HuH-7.5 (cell line): ENCODE measurements around the gene CCDC170.

Experiments used
- DNase-seq: peaks from one replicate; pipeline ENCODE4 v3.0.0; 2011; ENCODE audit warnings: low spot score

CCDC170 gene

DNA sequence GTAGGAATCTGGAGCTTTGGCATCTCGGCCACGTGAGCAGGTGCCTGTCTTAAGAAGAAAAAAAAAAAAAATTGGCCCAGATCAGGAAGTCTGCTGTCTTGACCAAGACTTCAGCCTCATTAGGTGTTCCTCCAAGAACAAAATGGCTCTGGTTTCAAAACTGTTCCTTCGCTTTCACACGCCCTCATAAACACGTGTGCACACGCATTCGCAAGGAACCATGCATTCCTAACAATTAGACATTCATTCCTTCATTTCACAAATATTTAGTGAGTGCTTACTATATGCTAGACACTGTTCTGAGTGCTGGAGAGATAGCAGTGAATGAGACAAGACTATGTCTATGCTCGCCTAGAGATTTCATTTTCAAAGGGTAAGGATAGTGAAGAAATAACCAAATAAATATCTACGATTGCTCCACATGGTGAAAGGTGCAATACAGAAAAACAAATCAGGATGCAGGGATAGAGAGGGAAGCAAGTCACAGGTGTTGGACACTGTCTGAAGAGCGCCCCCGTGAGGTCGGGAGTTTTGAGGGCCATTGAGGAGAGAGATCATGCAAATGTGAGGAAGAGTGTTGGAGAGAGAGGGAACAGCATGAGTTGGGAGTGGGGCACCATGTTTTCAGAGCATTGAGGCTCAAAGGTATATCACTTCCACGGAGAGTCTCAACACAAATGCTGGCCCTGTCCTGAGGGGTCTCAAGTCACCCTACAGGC, 53.3 kb downstream of the CCDC170 start:
- DNase-seq: no peak

DNA sequence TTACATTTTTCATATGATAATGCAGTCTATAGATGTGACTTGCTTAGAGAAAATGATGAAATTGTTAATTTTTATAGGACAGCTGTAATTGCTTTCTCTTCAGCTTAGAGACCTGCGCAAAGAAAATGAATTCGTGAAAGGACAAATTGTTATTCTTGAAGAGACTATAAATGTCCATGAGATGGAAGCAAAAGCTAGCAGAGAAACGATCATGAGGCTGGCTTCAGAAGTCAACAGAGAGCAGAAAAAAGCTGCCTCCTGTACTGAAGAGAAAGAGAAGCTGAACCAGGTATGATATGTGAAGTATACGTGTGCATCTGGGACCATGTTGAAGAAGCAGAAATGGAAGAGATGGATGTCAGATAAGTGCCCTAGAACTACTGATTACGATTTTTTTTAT, 54.4 kb downstream of the CCDC170 start:
- no peak for DNase-seq

DNA sequence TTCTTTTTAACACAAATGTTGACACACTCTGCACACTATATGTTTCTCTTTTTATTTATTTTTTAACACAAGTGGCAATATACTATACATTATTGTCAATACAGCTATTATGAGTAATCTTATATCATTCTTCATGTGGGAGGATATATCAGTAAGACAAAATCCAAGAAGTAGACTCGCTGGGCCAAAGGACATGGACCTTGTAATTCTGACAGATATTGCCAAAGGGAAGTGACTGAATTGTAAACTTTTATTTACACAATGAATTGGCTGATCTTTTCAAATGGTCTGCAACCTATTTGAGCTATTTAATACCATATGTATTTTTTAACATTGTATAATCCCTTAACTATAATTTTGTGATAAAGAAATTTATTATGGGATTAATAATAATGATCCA, 56.0 kb downstream of the CCDC170 start:
- no peak for DNase-seq

- no peak for DNase-seq
These were observed 56.8 kb downstream of the CCDC170 start for GRCh38 chr6:151550618-151551017.

DNA sequence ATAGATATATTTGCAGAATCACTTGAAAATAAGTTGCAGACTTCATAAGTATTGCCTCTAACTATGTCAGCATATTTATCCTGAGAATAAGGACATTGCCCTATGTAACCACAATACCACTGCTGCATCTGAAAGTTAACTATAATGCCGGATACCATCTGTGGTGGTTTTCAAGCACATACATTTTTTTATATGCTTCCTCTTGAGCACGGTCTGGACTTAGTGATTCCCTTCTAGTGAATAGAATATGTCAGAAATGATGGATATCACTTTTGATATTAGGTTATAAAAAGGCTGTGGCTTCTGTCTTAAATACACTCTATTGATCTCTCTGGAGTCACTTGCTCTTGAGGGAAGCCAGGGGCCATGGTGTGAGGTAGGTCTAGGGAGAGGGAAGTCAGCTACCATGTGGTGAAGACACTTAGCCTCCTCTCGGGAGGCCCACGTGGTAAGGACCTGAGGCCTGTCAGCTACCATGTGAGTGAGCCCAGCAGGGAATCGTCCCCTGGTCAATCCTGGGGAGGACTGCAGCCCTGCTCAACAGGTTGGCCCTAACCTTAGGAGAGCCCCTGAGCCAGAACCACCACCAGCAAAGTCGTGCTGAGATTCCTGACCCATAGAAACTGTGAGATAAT, 57.5 kb downstream of the CCDC170 start:
- no peak for DNase-seq

- DNase-seq: no peak
These were observed 59.8 kb downstream of the CCDC170 start for GRCh38 chr6:151553416-151554165.

GRCh38 chr6:151561238-151561637, 67.4 kb downstream of the CCDC170 start:
- no peak for DNase-seq

GRCh38 chr6:151564654-151565053, 70.8 kb downstream of the CCDC170 start:
- no peak for DNase-seq

GRCh38 chr6:151565940-151566339, 72.1 kb downstream of the CCDC170 start:
- DNase-seq: no peak

DNA sequence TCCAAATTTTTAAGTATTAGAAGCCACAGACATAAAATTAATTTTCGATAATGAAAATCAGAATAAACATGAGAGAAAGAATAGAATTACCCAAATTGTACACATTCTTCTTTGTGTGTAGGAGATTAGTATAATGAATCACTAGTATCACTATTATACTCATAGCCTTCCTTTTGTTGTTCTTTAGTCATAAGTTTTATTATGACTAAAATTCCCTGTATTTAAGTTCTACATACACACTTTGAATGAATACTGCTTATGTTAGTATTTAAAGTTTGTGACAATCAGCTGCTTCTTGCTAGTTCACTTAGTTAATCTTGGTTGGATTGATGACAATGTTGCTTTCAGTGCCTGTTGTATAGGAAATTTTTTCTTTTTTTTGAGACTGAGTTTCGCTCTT, 72.7 kb downstream of the CCDC170 start:
- no peak for DNase-seq

DNA sequence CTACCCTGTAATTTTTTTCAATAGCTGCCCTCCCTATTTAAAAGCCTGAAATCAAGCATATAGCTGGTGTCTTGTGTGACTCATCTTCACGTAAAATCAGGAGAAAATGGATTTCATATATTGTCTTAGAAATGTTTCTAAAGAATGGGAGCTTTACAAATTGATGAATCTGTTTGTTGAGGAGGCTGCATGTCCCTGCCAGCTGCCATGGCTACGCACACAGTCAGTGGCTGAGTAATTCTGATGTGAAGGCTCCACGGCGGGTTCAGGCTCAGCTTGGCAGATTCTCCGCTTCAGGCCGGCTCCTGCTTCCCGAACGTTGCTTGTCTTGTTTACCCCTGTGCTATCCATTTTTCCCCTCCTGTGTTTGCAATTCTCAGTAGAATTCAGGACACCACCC, 82.8 kb downstream of the CCDC170 start:
- DNase-seq: no peak

GRCh38 chr6:151577257-151577656, 83.4 kb downstream of the CCDC170 start:
- no peak for DNase-seq

DNA sequence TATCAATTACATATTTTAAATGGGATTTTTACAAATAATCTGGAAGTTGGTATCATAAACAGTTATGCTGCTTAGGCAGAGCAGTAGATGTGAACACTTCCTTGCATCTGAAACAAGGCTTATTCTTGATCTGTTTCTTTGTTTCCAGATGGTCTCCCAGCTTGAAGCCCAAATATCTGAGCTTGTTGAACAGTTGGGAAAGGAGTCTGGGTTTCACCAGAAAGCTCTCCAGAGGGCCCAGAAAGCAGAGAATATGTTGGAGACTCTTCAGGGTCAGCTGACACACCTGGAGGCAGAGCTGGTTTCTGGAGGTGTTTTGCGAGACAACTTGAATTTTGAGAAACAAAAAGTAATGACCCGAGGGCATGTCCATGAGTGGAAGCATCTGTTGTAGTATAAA, 91.9 kb downstream of the CCDC170 start:
- DNase-seq: no peak

DNA sequence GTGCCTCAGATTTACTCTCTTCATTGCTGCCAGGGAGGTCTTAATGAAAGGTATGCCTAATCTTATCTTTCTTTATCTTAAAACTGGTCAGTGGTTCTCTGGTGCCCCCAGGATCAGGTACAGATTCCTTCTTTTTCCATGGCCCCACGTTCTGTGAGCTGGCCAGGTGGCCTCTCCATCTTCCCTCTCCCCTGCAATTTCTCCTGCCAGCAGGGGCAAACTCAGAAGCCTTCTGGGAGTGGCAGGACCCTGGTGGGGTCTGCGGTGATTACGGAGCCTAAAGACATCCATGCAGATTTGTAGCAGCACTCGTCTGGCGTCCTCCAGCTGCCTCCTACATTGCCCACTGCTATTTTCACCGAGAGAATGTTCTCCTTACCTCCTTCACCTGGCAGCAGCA, 95.8 kb downstream of the CCDC170 start:
- DNase-seq: no peak

DNA sequence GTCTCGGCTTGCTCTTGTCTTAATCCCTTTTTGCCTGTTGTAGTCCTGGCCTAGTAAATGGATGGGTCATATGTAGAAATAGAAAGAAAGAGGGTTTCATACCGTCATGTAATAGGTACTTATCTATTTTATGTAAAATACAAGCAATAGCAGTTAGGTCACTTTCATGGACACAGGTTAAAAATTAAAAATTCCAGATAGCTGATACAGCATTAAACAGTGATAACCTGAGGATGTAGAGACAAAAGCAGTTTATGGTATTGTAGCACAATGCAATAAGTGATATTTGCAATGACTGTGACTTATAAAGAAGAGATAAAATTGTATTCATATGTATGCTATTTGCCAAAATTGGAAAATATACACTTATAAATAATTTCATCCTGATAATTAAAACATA, 96.9 kb downstream of the CCDC170 start:
- DNase-seq: no peak

DNA sequence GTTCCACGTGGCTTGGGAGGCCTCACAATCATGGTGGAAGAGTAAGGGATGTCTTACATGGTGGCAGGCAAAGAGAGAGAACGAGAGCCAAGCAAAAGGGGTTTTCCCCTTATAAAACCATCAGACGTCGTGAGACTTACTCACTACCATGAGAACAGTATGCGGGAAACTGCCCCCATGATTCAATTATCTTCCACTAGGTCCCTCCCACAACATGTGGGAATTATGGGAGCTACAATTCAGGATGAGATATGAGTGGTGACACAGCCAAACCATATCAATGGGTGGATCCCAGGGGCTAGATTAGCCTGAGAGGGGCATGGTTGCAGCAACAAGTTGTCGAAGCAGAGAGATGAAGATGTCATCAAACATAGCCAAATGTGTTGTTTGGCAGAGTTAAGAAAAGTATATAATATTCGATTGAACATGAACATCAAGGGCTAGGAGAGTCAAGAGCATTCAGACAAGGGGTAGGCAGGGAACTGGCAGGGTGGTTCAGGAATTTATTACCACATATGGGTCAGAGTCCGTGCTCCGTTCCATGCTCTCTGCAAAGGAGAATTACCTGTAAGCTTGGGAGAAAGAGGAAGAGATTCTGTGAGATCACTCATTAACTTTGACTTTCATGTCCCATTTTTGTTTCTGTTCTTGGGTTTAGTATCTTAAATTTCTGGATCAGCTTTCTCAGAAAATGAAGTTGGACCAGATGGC, 98.8 kb downstream of the CCDC170 start:
- peak; percentile 15 for DNase-seq

DNA sequence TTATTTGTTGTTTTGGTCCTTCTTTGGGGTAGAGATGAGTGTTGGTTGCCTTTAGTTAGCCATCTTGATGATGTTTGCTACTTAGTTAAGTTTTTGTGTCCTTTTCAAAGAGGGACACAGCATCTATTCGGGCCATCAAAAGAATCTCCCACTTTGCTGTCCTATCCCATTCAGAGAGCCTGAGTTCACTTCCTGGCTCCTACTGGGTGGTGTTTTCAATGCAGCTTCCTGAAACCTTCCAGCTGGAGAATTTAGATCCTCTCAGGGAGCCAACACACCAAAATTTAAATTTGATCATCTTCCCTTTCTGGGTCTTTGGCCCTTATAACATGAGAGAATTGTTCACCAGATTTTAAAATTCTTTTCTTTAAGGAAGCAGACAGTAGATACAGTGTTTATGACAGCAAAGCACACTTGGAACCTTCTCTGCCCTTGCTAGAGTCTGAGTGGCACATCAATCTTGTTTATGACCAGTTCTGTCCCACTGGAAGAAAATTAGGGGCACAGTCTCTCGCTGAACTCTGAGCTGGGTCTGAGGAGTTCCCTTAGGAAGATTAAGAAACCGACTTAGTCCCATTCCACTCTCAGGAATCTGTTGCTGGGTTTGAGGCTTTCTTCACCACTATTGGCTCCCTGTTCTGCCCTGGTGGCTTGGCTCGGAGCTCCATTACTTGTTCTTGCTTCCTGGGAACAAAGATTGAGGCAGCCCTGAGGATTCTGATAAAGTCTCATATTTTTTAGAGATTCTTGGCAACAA, 115.5 kb downstream of the CCDC170 start:
- DNase-seq: no peak

DNA sequence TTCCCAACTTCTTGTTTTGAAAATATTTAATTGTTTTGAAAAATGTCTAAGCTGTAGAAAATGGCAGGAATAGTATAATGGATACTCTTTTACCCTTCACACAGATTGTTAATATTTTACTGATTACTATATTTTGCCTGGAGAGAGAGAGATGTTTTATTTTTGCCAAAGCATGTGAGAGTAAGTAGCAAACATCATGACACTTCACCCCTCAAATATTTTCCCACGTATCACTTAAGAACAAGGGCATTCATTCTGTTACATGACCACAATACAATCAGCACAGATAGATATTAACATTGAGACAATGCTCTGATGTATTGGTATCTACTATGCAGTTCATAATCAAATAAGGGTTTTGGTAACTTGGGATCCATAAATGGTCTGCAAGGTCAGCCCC, 116.5 kb downstream of the CCDC170 start:
- DNase-seq: no peak

DNA sequence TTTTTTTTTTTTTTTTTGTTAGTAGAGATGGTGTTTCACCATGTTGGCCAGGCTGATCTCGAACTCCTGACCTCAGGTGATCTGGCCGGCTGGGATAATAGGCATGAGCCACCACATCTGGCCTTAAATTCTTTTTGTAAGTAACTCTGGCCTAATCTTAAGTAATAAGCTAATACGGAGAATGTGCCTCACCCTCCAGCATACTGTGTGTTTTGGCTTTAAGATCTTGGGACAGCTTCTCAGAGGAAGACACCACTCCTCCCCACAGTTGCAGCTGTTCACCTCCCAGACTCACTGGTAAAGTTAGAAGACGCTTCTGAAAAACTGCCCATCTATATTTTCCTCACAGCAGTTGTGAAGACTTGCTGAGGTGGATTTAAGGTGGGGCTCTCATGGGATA, 120.8 kb downstream of the CCDC170 start:
- no peak for DNase-seq

- no peak for DNase-seq
These were observed 122.3 kb downstream of the CCDC170 start for GRCh38 chr6:151616091-151616513.

DNA sequence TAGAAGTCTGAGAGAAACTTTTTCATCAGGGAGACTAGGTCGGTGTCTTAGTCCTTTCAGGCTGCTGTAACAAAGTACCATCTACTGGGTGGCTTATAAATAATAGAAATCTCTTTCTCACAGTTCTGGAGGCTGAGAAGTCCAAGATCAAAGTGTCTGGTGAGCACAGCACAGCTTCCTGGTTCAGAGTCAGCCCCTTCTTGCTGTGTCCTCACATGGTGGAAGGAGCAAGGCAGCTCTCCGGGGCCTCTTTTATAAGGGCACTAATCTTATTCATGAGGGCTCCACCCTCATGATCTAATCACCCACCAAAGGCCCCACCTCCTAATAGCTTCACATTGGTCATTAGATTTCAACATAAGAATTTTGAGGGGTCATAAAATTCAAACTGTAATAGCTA, 122.8 kb downstream of the CCDC170 start:
- DNase-seq: no peak

- no peak for DNase-seq
These were observed 123.7 kb downstream of the CCDC170 start for GRCh38 chr6:151617539-151617938.
